HepG2 (cell line): Measurements from ENCODE around the gene PANX1. TPM values are rescaled to one million over a fixed set of nuclear protein-coding genes. Genes with fewer than 3 reads are reported as not detected.

ENCODE experiments used
- ATAC-seq: fragments of 200-7000 bp; cut with Tn5 transposase; 3 replicates; pipeline ENCODE4 v1.9.1; 2020; ENCODE audit warnings: mild to moderate bottlenecking, moderate library complexity
- BruUV-seq: library from RNA; stranded (reverse); fragments of 400-500 nt; replicated peaks from 2 replicates; lab custom pipeline; 2021; lab: Mats Ljungman, UMichigan
- CTCF ChIA-PET: fragments of 300-600 bp; formaldehyde crosslinking; extraction: SDS; loops from one replicate; lab custom pipeline; 2021; ENCODE audit warnings: low total read pairs, inconsistent platforms, low intra/inter-chr PET ratio; lab: Yijun Ruan, JAX
- POLR2A ChIA-PET: fragments of 350-600 bp; sonication (Branson Sonifier 250); formaldehyde crosslinking; loops from one replicate; lab custom pipeline; 2020; ENCODE audit warnings: antibody characterized with exemption, inconsistent platforms; lab: Yijun Ruan, JAX
- DNase-seq: peaks from one replicate; pipeline ENCODE4 v3.0.0-alpha.2; 2015; ENCODE audit warnings: low spot score
- FAIRE-seq: peaks from 3 replicates; lab custom pipeline; 2011; peaks lifted over from hg19 to GRCh38; lab: Jason Lieb, UNC
- H2AFZ ChIP-seq: one replicate; pipeline ENCODE4 v1.6.1; 2011; ENCODE audit warnings: low read length, inconsistent platforms
- H3K27ac ChIP-seq: fragments of 300-600 bp; 3 replicates; pipeline ENCODE4 v1.8.0; 2011; ENCODE audit warnings: mixed run types, mild to moderate bottlenecking, mixed read lengths, low read length, inconsistent platforms; ENCODE audit not compliant: insufficient read depth; ENCODE audit errors: extremely low read length
- H3K27me3 ChIP-seq, 2 experiments: fragments of 200-600 bp in 1 of 2; 2 replicates in 1 of 2; 3 replicates in 1 of 2; pipeline versions ENCODE4 v1.6.0 to v1.8.0; 2011; ENCODE audit warnings: low read length in 2 of 2, mild to moderate bottlenecking in 2 of 2, moderate library complexity in 2 of 2, inconsistent platforms in 1 of 2; ENCODE audit not compliant: insufficient read depth in 2 of 2, control insufficient read depth in 1 of 2
- H3K36me3 ChIP-seq, 2 experiments: fragments of 200-600 bp in 1 of 2; replicated peaks in 1 of 2; 2 replicates in 1 of 2; 3 replicates in 1 of 2; pipeline versions ENCODE4 v1.5.1 to v1.8.0; 2011; ENCODE audit warnings: low read length in 2 of 2, inconsistent platforms in 1 of 2; ENCODE audit not compliant: insufficient read depth in 2 of 2, control insufficient read depth in 1 of 2
- H3K4me1 ChIP-seq: 2 replicates; pipeline ENCODE4 v1.5.1; 2012; ENCODE audit warnings: low read length, inconsistent platforms; ENCODE audit not compliant: insufficient read depth
- H3K4me2 ChIP-seq: 2 replicates; pipeline ENCODE4 v1.6.0; 2011; ENCODE audit warnings: low read depth, low read length, inconsistent platforms
- H3K4me3 ChIP-seq, 3 experiments: fragments of 200-600 bp in 1 of 3; sonication (generic), shearing (Covaris generic) in 1 of 3; replicated peaks in 1 of 3; 2 replicates each; pipeline ENCODE4 v1.5.1; 2011 to 2016; ENCODE audit warnings: low read length in 3 of 3, inconsistent platforms in 2 of 3, low read depth in 2 of 3, mild to moderate bottlenecking in 2 of 3, control low read depth in 1 of 3, mixed read lengths in 1 of 3; ENCODE audit not compliant: insufficient read depth in 1 of 3
- H3K79me2 ChIP-seq: one replicate; pipeline ENCODE4 v1.6.1; 2011; ENCODE audit warnings: low read length, inconsistent platforms; ENCODE audit not compliant: insufficient read depth
- H3K9ac ChIP-seq: 2 replicates; pipeline ENCODE4 v1.6.0; 2011; ENCODE audit warnings: mild to moderate bottlenecking, low read depth, low read length, inconsistent platforms; ENCODE audit not compliant: insufficient read depth
- H3K9me3 ChIP-seq: 2 replicates; pipeline ENCODE4 v1.5.1; 2012; ENCODE audit warnings: mild to moderate bottlenecking, low read length
- H4K20me1 ChIP-seq: 2 replicates; pipeline ENCODE4 v1.6.0; 2011; ENCODE audit warnings: inconsistent platforms, mild to moderate bottlenecking, low read length, moderate library complexity; ENCODE audit not compliant: insufficient read depth
- ADNP ChIP-seq: sonication (generic); formaldehyde crosslinking; IDR thresholded peaks from 2 replicates; pipeline ENCODE4 v1.4.0; 2020; ENCODE audit warnings: missing genetic modification reagents
- CTCF ChIP-seq: sonication (generic); formaldehyde crosslinking; IDR thresholded peaks from 2 replicates; pipeline ENCODE4 v1.5.0; 2020; ENCODE audit warnings: mild to moderate bottlenecking, missing genetic modification reagents, moderate library complexity
- DPF2 ChIP-seq: sonication (generic); formaldehyde crosslinking; IDR thresholded peaks from 2 replicates; pipeline ENCODE4 v1.4.0; 2020; ENCODE audit warnings: mild to moderate bottlenecking, low read depth, missing genetic modification reagents, borderline replicate concordance
- GATAD1 ChIP-seq: IDR thresholded peaks from 2 replicates; pipeline ENCODE4 v1.6.1; 2016; ENCODE audit warnings: missing genetic modification reagents, missing compliant biosample characterization
- KMT2B ChIP-seq: IDR thresholded peaks from 2 replicates; pipeline ENCODE4 v1.6.1; 2016; ENCODE audit warnings: missing genetic modification reagents, missing compliant biosample characterization
- PTBP1 ChIP-seq: fragments of 200-400 bp; formaldehyde crosslinking; IDR thresholded peaks from 2 replicates; pipeline ENCODE4 v1.6.1; 2018; ENCODE audit warnings: low read length, low read depth; ENCODE audit not compliant: poor library complexity, severe bottlenecking
- SP1 ChIP-seq, 2 experiments: fragments of 450-650 bp in 1 of 2; sonication (generic) in 1 of 2; formaldehyde crosslinking in 1 of 2; IDR thresholded peaks; 2 replicates each; pipeline versions ENCODE4 v1.4.0 to v1.6.1; 2016 to 2020; ENCODE audit warnings: missing genetic modification reagents in 1 of 2
- ZBTB46 ChIP-seq: sonication (generic); formaldehyde crosslinking; IDR thresholded peaks from 2 replicates; pipeline ENCODE4 v1.4.0; 2020; ENCODE audit warnings: mild to moderate bottlenecking, missing genetic modification reagents, borderline replicate concordance
- ZNF225 ChIP-seq: sonication (generic); formaldehyde crosslinking; IDR thresholded peaks from 2 replicates; pipeline ENCODE4 v1.4.0; 2020; ENCODE audit warnings: mild to moderate bottlenecking, missing genetic modification reagents
- ZNF337 ChIP-seq: sonication (generic); formaldehyde crosslinking; IDR thresholded peaks from 2 replicates; pipeline ENCODE4 v1.5.1; 2020; ENCODE audit warnings: missing genetic modification reagents, low read depth, mild to moderate bottlenecking, borderline replicate concordance
- ZNF564 ChIP-seq: sonication (generic); formaldehyde crosslinking; IDR thresholded peaks from 2 replicates; pipeline ENCODE4 v1.8.1; 2023; ENCODE audit warnings: mild to moderate bottlenecking, missing genetic modification reagents
- ZSCAN20 ChIP-seq: sonication (generic); formaldehyde crosslinking; IDR thresholded peaks from 2 replicates; pipeline ENCODE4 v1.4.0; 2020; ENCODE audit warnings: missing genetic modification reagents, mild to moderate bottlenecking, borderline replicate concordance
- WGBS: methylation state at CpG from one replicate; pipeline ENCODE4 v1.1.6; 2017; ENCODE audit warnings: low lambda C conversion rate; 5-methylcytosine and 5-hydroxymethylcytosine counted together
- in situ Hi-C: cut with HindIII; loops from 2 replicates; pipeline ENCODE4 v1.10.0; 2017; ENCODE audit warnings: low pct_unique_long_range_greater_than_20kb; ENCODE audit not compliant: extremely low pct_ligation_motif_present
- intact Hi-C: fragments of 100-400 bp; cut with micrococcal nuclease; formaldehyde crosslinking; loops from one replicate; pipeline ENCODE4 v1.10.0; 2022; ENCODE audit not compliant: unreplicated experiment
- polyA plus RNA-seq, 8 experiments: library from polyadenylated mRNA; depleted of rRNA in 3 of 8; stranded (reverse) in 7 of 8; unstranded in 1 of 8; fragments of >200 nt; fragmentation: Illumina TruSeq in 4 of 8; extraction: Trizol in 4 of 8; gene quantifications; 2 replicates each; pipeline versions ENCODE4 v1.2.1 to v1.2.3, GENCODE V29; 2011 to 2016; ENCODE audit warnings: low read depth in 4 of 8, missing spikeins in 1 of 8, mixed read lengths in 1 of 8; ENCODE audit not compliant: insufficient read depth in 1 of 8
- total RNA-seq, 5 experiments: library from RNA; depleted of rRNA; stranded (reverse); fragments of >200 nt; fragmentation: Illumina TruSeq; extraction: Trizol; gene quantifications; 2 replicates each; pipeline ENCODE4 v1.2.3, GENCODE V29; 2016; ENCODE audit warnings: low read depth in 1 of 5

The PANX1 gene
- total and polyA plus RNA-seq, 2 of the 13 experiments (the other 11 are each of a cell fraction or from before 2014, with no cell fraction given), result 8.3 to 24.8 TPM

- no peak for TF ChIP-seq ZNF337 (CRISPR knock-in tag)
- peak; percentile 91 for TF ChIP-seq CTCF
- no peak for TF ChIP-seq PTBP1
- TF ChIP-seq GATAD1 (CRISPR knock-in tag), result no peak
- TF ChIP-seq ADNP (CRISPR knock-in tag), result no peak
- no peak for TF ChIP-seq SP1 (IDR thresholded peaks at IDR 0.05)
- TF ChIP-seq SP1 (CRISPR knock-in tag; IDR thresholded peaks at IDR 0.05), result no peak
Measured at GRCh38 chr11:94183886-94184264, 55.2 kb downstream of the PANX1 start (continued).

- intact Hi-C loops (loop anchor here (5.0 kb wide), 1 partner anchor 143 kb away; no protein-coding TSS in a partner anchor), in situ Hi-C loops (loop anchor here (25.0 kb wide), 1 partner anchor 228 kb away; the partner anchor contains the start of gene GPR83)
- DNase-seq, result no peak
- CTCF ChIA-PET, result interaction anchor here (1.5 to 1.6 kb wide), 2 partner anchors 233 to 320 kb away, joined by 3 to 7 read pairs; no protein-coding TSS in a partner anchor
- Histone ChIP-seq H3K4me3 (no peak overlapping the region), H3K9ac (no peak overlapping the region), H3K79me2 (no peaks in the 10 kb centered on the region), H3K27ac (no peak overlapping the region), H3K27me3 (no peaks in the 10 kb centered on the region), H3K9me3 (no peaks in the 10 kb centered on the region), H4K20me1 (peaks cover 2% of the 10 kb centered on the region; the same call in 1 of the 2 replicates), H2AFZ (no peak overlapping the region), H3K36me3 (peaks cover 9 to 13% of the 10 kb centered on the region in 2 experiments; a peak in 4 of 5 replicates), H3K4me2 (no peak overlapping the region), H3K4me1 (peaks cover 8% of the 10 kb centered on the region; the same call in 1 of the 2 replicates)
- TF ChIP-seq KMT2B (CRISPR knock-in tag), result no peak
- TF ChIP-seq ZNF225 (CRISPR knock-in tag), result no peak
- TF ChIP-seq ZNF564 (CRISPR knock-in tag), result no peak
- TF ChIP-seq ZSCAN20 (CRISPR knock-in tag), result no peak
- TF ChIP-seq ZBTB46 (CRISPR knock-in tag), result no peak
- no peak for TF ChIP-seq DPF2 (CRISPR knock-in tag)
- WGBS, result 100% methylated on average over 1 of the region's 1 CpG
- POLR2A ChIA-PET, result no interaction called here
- BruUV-seq, result no TSS peak
- FAIRE-seq, result no peak
- ATAC-seq, result no peak
Measured at GRCh38 chr11:94184362-94184761, 55.7 kb downstream of the PANX1 start.
